Skeletal muscle tissue (tissue), 4 donors: ENCODE data around the gene POLR2H. TPM values are rescaled to one million over a fixed set of nuclear protein-coding genes. Genes with fewer than 3 reads are reported as not detected.

ENCODE experiments used
- H3K27ac ChIP-seq: one replicate; pipeline ENCODE4 v1.7.0; 2013; ENCODE audit warnings: mild to moderate bottlenecking, low read depth, low read length, inconsistent platforms
- H3K27me3 ChIP-seq, 3 donors: one replicate each; pipeline ENCODE4 v1.7.0; 2013; ENCODE audit warnings: low read length in 3 of 3; ENCODE audit not compliant: control insufficient read depth in 3 of 3, insufficient read depth in 3 of 3
- H3K36me3 ChIP-seq, 3 donors: one replicate each; pipeline ENCODE4 v1.7.0; 2013; ENCODE audit warnings: low read length in 3 of 3; ENCODE audit not compliant: control insufficient read depth in 3 of 3, insufficient read depth in 3 of 3
- H3K4me1 ChIP-seq, 3 donors: one replicate each; pipeline ENCODE4 v1.7.0; 2013; ENCODE audit warnings: low read length in 3 of 3, mild to moderate bottlenecking in 3 of 3; ENCODE audit not compliant: control insufficient read depth in 3 of 3, insufficient read depth in 3 of 3
- H3K4me3 ChIP-seq, 3 donors: one replicate each; pipeline ENCODE4 v1.7.0; 2013; ENCODE audit warnings: low read length in 3 of 3
- H3K9ac ChIP-seq, 3 donors: one replicate each; pipeline ENCODE4 v1.7.0; 2013; ENCODE audit warnings: low read length in 3 of 3, mild to moderate bottlenecking in 3 of 3, moderate library complexity in 2 of 3, low read depth in 1 of 3
- H3K9me3 ChIP-seq, 3 donors: one replicate each; pipeline ENCODE4 v1.7.0; 2013; ENCODE audit warnings: low read length in 3 of 3; ENCODE audit not compliant: control insufficient read depth in 3 of 3
- total RNA-seq: library from RNA; depleted of rRNA; stranded (reverse); fragments of >200 nt; gene quantifications from one replicate; pipeline ENCODE4 v1.2.3, GENCODE V29; 2014
- donor health status: Osteomylitis.

POLR2H gene
- total RNA-seq, 1 donor from 2014 or later = 44.4 TPM

DNA sequence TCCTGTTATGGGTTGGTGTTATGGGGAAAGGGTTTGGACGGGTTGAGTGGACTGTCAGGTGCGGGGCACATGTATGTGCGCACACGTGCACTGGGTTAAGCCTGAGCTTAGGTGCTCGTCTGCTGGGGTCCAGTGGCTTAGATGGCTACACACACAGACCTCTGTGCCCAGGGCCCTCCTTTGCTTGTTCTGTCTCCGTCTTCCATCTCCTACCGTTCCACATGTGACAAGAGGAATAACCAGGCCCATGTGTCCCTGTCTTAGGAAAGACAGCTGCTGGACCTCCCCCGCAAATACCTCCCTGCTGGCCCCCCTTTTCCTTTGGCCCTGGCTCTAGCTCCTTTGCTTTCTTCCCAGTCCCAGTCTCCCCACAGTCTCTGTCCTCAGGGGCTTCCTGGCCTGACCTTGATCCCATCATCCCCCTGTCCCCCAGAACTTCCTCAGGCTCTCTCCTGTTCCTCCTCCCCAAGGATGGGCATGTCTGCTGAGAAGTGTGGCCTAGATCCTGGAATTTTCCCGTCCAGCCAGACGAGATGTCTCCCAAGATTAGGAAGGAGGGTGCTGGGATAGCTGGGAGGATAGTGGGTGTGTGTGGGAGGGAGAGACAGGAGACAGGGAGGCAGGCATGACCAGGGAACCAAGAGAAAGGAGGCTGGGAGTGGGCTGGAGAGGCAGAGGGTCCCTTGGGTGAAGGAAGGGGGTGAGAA lies 17.3 kb downstream of the POLR2H start:
- H3K9ac ChIP-seq = peak overlapping the region; percentile 68 to 84 (median 77)
- peaks cover 0 to 19% (median 9%) of the 10 kb centered on the region in 3 donors for H3K27me3 ChIP-seq

DNA sequence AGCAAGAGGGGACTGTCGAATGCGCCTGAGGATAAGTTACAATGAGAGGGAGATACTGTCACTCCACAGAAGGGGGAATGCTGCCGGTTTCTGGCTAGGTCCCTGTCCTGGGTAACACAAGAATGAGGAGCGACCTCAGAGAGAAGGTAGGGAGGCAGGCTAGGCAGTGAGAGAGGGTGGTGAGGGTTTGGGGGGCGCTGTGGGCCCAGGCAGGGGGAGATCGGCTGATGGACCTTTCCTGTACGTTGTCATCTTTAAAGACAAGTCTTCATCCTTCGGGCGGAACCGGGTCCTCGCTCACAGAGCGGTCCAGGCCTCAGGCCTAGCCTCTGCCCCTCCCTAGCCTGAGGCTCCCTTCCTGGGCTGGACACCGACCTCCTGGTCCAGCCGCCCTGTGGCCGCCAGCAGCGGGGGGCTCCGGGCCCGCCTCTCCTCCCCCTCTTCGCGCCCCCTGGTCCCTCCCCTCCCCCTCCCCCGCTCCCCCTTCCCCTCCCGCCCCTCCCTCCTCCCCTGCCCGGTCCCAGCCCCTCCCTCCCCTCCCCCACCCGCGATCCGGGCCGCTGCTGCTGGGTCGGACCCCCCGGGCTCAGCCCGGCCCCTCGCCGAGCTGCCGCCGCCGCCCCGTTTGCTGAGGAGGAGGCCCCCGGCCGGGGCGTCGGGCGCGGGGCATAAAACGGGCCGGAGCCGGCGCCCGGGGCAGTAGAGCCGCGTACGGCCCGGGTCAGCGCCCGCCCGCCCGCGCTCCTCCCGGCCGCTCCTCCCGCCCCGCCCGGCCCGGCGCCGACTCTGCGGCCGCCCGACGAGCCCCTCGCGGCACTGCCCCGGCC lies 18.1 kb downstream of the POLR2H start, which contains the start of gene CHRD:
CHRD (plus strand) TSS at position 697 of the 827 bp plus-strand sequence. CDS start 265 bp downstream, outside the sequence.
- H3K4me1 ChIP-seq = peaks cover 35 to 42% (median 40%) of the 10 kb centered on the region in 3 donors
- H3K9me3 ChIP-seq = no peaks in the 10 kb centered on the region
- peak within 1 kb of the TSS; percentile 61 to 73 (median 69) for H3K4me3 ChIP-seq
- H3K9ac ChIP-seq = peak within 1 kb of the TSS; percentile 69 to 84 (median 77)
- peaks cover 0 to 19% (median 9%) of the 10 kb centered on the region in 3 donors for H3K27me3 ChIP-seq
- peaks cover 3 to 17% (median 7%) of the 10 kb centered on the region in 3 donors for H3K36me3 ChIP-seq
- peak within 1 kb of the TSS; percentile 88 for H3K27ac ChIP-seq

More for the DNA sequence above, 17.3 kb downstream of the POLR2H start:
- Histone ChIP-seq H3K4me3 (peak overlapping the region; percentile 46 to 66 (median 61)), H3K36me3 (peaks cover 3 to 17% (median 7%) of the 10 kb centered on the region in 3 donors), H3K27ac (peak overlapping the region; percentile 88), H3K9me3 (no peaks in the 10 kb centered on the region), H3K4me1 (peaks cover 35 to 42% (median 40%) of the 10 kb centered on the region in 3 donors)

- peaks cover 0 to 19% (median 9%) of the 10 kb centered on the region in 3 donors for H3K27me3 ChIP-seq
- no peak overlapping the region for H3K27ac ChIP-seq
- H3K4me3 ChIP-seq = peak overlapping the region in 2 of 3 donors; percentile 69 to 73
- peaks cover 3 to 15% (median 5%) of the 10 kb centered on the region in 3 donors for H3K36me3 ChIP-seq
- no peaks in the 10 kb centered on the region for H3K9me3 ChIP-seq
- H3K9ac ChIP-seq = peak overlapping the region; percentile 69 to 73 (median 72)
- peaks cover 35 to 42% (median 40%) of the 10 kb centered on the region in 3 donors for H3K4me1 ChIP-seq
Observed at GRCh38 chr3:184380185-184380626, 18.7 kb downstream of the POLR2H start.

DNA sequence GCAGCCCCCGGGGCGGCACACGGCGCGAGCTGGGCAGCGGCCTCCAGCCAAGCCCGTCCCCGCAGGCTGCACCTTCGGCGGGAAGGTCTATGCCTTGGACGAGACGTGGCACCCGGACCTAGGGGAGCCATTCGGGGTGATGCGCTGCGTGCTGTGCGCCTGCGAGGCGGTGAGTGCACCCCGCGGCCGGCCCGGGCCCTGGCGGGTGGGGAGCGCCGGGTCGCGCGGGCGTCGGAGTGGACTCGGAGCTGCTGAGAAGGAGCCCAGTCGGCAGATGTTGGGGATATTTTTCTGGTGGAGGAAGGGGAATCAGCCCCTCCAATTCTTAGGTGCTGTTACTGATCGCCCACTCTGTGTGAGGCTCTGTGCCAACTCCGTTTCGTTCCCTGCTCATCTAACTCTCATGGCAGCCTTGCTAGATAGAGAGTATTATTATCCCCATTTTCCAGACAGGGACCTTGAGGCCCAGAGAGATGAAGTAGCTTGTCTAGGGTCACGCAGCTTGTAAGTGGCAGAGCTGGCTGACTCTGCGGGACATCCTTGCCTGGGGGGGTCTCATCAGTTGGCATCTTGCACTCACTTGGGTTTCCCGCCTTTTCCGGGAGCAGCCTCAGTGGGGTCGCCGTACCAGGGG lies 19.2 kb downstream of the POLR2H start:
- Histone ChIP-seq H3K4me3 (peak overlapping the region; percentile 61 to 73 (median 69)), H3K9ac (peak overlapping the region; percentile 69 to 73 (median 72)), H3K9me3 (no peaks in the 10 kb centered on the region), H3K27me3 (peaks cover 0 to 19% (median 9%) of the 10 kb centered on the region in 3 donors), H3K36me3 (peaks cover 0 to 10% (median 3%) of the 10 kb centered on the region in 3 donors), H3K4me1 (peaks cover 35 to 42% (median 40%) of the 10 kb centered on the region in 3 donors), H3K27ac (no peak overlapping the region)

- peaks cover 35 to 42% (median 40%) of the 10 kb centered on the region in 3 donors for H3K4me1 ChIP-seq
- no peaks in the 10 kb centered on the region for H3K9me3 ChIP-seq
- H3K36me3 ChIP-seq = peaks cover 0 to 9% (median 3%) of the 10 kb centered on the region in 3 donors
- no peak overlapping the region for H3K27ac ChIP-seq
- H3K4me3 ChIP-seq = peak overlapping the region; percentile 61 to 73 (median 69)
- H3K9ac ChIP-seq = peak overlapping the region in 2 of 3 donors; percentile 69 to 73
- H3K27me3 ChIP-seq = peaks cover 0 to 14% (median 9%) of the 10 kb centered on the region in 3 donors
Observed at GRCh38 chr3:184381261-184382224, 20.0 kb downstream of the POLR2H start.

GRCh38 chr3:184382326-184383032 lies 21.0 kb downstream of the POLR2H start:
- Histone ChIP-seq H3K27me3 (peaks cover 0 to 14% (median 9%) of the 10 kb centered on the region in 3 donors), H3K4me1 (peaks cover 30 to 37% (median 35%) of the 10 kb centered on the region in 3 donors), H3K4me3 (no peak overlapping the region), H3K9ac (no peak overlapping the region), H3K36me3 (peaks cover 0 to 9% (median 3%) of the 10 kb centered on the region in 3 donors), H3K9me3 (no peaks in the 10 kb centered on the region), H3K27ac (no peak overlapping the region)

- peaks cover 0 to 16% (median 3%) of the 10 kb centered on the region in 3 donors for H3K36me3 ChIP-seq
- H3K9me3 ChIP-seq = no peaks in the 10 kb centered on the region
- H3K4me3 ChIP-seq = no peak overlapping the region
- H3K4me1 ChIP-seq = peaks cover 23 to 30% (median 28%) of the 10 kb centered on the region in 3 donors
- H3K27me3 ChIP-seq = peaks cover 0 to 14% (median 9%) of the 10 kb centered on the region in 3 donors
- H3K27ac ChIP-seq = no peak overlapping the region
- no peak overlapping the region for H3K9ac ChIP-seq
Observed at GRCh38 chr3:184383033-184383740, 21.7 kb downstream of the POLR2H start.

GRCh38 chr3:184384342-184384741 lies 22.8 kb downstream of the POLR2H start:
- Histone ChIP-seq H3K27ac (no peak overlapping the region), H3K4me1 (peaks cover 11 to 19% (median 17%) of the 10 kb centered on the region in 3 donors), H3K36me3 (peaks cover 0 to 23% (median 3%) of the 10 kb centered on the region in 3 donors), H3K9me3 (no peaks in the 10 kb centered on the region), H3K9ac (no peak overlapping the region), H3K27me3 (peaks cover 0 to 9% (median 8%) of the 10 kb centered on the region in 3 donors), H3K4me3 (no peak overlapping the region)
